ENCODE data around the gene CAMK2A. TPM values are rescaled to one million over a fixed set of nuclear protein-coding genes. Genes with fewer than 3 reads are reported as not detected.

The CAMK2A gene
- total and polyA plus RNA-seq, 2 experiments from 2014 or later, result 1.2 to 2.6 TPM

DNA sequence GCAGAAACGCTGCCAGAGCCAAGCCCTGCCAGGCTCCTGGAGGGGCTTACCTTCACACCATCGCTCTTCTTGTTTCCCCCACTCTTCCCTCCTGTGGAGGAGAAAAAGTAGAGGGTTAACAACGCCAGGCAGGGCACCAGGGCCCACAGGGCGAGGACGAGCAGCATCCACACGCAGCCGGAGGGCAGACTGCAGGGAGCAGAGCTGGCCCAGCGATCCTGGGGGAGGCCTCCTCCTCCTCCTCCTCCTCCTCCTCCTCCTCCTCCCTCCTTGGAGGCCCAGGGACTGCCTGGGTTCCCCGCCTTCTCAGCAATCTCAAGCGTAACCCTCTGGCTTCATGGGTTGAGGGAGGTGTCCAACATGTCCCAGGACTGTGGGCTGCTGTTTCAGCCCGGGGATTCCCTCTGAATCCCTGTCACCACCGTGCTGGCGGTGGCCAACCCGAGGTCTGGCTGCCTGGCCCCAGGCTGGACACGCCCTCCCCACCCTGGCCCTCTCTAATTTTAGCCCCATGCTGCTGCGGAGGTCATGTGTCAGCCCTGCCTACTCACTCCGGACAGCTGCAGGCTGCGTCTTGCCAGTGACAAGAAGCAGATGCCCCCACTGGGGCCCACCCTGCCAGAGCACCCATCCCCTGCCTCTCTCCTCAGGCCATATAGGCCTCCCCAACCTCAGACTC lies 44.3 kb downstream of the CAMK2A start:
- Histone ChIP-seq H2AFZ (no peak overlapping the region), H3K9me2 (replicated peaks; ENCODE audit: insufficient read depth) (no peaks in the 10 kb centered on the region), H3K4me3 (no peak overlapping the region), H3K36me3 (replicated peaks; ENCODE audit: insufficient read depth, low read depth) (no peaks in the 10 kb centered on the region), H3K79me2 (no peaks in the 10 kb centered on the region), H3K9me3 (ENCODE audit: low read depth) (no peaks in the 10 kb centered on the region), H4K20me1 (ENCODE audit: insufficient read depth, poor library complexity, severe bottlenecking) (no peaks in the 10 kb centered on the region), H3K27me3 (no peaks in the 10 kb centered on the region), H3K27ac (no peak overlapping the region), H3K4me1 (ENCODE audit: insufficient read depth) (peaks cover 18% of the 10 kb centered on the region), H3K4me2 (peak overlapping the region; percentile 49)
- DNase-seq (ENCODE audit: low spot score), result peak; percentile 32
- WGBS (ENCODE audit: low lambda C conversion rate, missing lambda C conversion rate), result 61% methylated on average over 17 of the region's 18 CpGs
- no peak for TF ChIP-seq EZH2phosphoT487 (IDR thresholded peaks at IDR 0.05; ENCODE audit: low read depth, severe bottlenecking, unreplicated experiment)
- TF ChIP-seq EZH2 (IDR thresholded peaks at IDR 0.05; ENCODE audit: borderline replicate concordance), result no peak
- TF ChIP-seq, protein P1, sequence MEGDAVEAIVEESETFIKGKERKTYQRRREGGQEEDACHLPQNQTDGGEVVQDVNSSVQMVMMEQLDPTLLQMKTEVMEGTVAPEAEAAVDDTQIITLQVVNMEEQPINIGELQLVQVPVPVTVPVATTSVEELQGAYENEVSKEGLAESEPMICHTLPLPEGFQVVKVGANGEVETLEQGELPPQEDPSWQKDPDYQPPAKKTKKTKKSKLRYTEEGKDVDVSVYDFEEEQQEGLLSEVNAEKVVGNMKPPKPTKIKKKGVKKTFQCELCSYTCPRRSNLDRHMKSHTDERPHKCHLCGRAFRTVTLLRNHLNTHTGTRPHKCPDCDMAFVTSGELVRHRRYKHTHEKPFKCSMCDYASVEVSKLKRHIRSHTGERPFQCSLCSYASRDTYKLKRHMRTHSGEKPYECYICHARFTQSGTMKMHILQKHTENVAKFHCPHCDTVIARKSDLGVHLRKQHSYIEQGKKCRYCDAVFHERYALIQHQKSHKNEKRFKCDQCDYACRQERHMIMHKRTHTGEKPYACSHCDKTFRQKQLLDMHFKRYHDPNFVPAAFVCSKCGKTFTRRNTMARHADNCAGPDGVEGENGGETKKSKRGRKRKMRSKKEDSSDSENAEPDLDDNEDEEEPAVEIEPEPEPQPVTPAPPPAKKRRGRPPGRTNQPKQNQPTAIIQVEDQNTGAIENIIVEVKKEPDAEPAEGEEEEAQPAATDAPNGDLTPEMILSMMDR (IDR thresholded peaks at IDR 0.05; ENCODE audit: poor library complexity), result no peak

DNA sequence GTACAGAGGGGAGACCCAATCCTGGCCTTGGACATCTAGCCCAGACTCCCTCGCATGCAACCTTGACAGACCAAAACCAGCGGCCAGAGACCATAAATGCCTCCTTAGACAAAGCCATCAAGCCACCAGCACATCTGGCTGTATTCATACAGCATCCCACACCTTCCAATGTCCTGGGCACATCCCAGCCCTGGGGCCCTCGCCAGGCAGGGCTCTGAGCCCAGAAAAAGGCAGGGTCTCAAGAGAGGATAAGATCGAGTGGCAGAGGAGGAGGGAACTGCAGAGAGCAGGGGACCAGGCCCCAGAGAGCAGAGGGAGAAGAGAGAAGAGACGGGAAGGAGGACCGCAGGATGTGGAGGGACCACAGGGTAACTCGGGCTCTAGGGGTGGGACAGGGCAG lies 45.4 kb downstream of the CAMK2A start:
- Histone ChIP-seq H3K27ac (no peak overlapping the region), H3K4me1 (ENCODE audit: insufficient read depth) (peaks cover 18% of the 10 kb centered on the region), H3K79me2 (no peaks in the 10 kb centered on the region), H4K20me1 (ENCODE audit: insufficient read depth, poor library complexity, severe bottlenecking) (no peaks in the 10 kb centered on the region), H3K27me3 (no peaks in the 10 kb centered on the region), H3K4me2 (no peak overlapping the region), H2AFZ (no peak overlapping the region), H3K9me2 (replicated peaks; ENCODE audit: insufficient read depth) (no peaks in the 10 kb centered on the region), H3K9me3 (ENCODE audit: low read depth) (no peaks in the 10 kb centered on the region), H3K36me3 (replicated peaks; ENCODE audit: insufficient read depth, low read depth) (no peaks in the 10 kb centered on the region), H3K4me3 (no peak overlapping the region)
- TF ChIP-seq EZH2 (IDR thresholded peaks at IDR 0.05; ENCODE audit: borderline replicate concordance) (no peak), EZH2phosphoT487 (IDR thresholded peaks at IDR 0.05; ENCODE audit: low read depth, severe bottlenecking, unreplicated experiment) (no peak)
- TF ChIP-seq, protein P1 (IDR thresholded peaks at IDR 0.05; ENCODE audit: poor library complexity), result no peak
- WGBS (ENCODE audit: low lambda C conversion rate, missing lambda C conversion rate), result 76% methylated on average over 7 of the region's 7 CpGs
- no peak for DNase-seq (ENCODE audit: low spot score)

DNA sequence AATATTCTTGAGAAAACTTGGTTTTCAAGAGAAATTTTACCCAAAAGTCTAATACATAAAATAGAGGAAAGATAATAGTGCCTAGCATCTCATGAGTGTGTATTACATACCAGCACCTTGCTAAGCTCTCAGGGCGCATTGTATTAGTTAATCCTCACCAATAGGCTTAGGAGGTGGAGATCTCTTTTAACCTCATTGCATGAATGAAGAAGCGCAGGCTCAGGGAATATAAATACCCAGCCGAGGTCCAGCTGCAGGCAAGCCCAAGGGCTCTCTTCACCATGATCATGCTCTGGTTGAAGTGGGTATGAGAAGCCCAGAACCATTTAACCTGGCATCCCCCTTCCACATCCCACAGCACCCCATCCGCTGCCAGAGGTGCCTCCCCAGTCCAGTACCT lies 46.0 kb downstream of the CAMK2A start:
- Histone ChIP-seq H3K27ac (no peak overlapping the region), H3K4me3 (no peak overlapping the region), H3K79me2 (no peaks in the 10 kb centered on the region), H3K9me2 (replicated peaks; ENCODE audit: insufficient read depth) (no peaks in the 10 kb centered on the region), H3K9me3 (ENCODE audit: low read depth) (no peaks in the 10 kb centered on the region), H3K36me3 (replicated peaks; ENCODE audit: insufficient read depth, low read depth) (no peaks in the 10 kb centered on the region), H3K4me2 (no peak overlapping the region), H2AFZ (no peak overlapping the region), H3K4me1 (ENCODE audit: insufficient read depth) (peaks cover 18% of the 10 kb centered on the region), H4K20me1 (ENCODE audit: insufficient read depth, poor library complexity, severe bottlenecking) (no peaks in the 10 kb centered on the region), H3K27me3 (no peaks in the 10 kb centered on the region)
- 87% methylated on average over 4 of the region's 4 CpGs for WGBS (ENCODE audit: low lambda C conversion rate, missing lambda C conversion rate)
- TF ChIP-seq, protein P1 (IDR thresholded peaks at IDR 0.05; ENCODE audit: poor library complexity), result no peak
- no peak for TF ChIP-seq EZH2phosphoT487 (IDR thresholded peaks at IDR 0.05; ENCODE audit: low read depth, severe bottlenecking, unreplicated experiment)
- TF ChIP-seq EZH2 (IDR thresholded peaks at IDR 0.05; ENCODE audit: borderline replicate concordance), result no peak
- no peak for DNase-seq (ENCODE audit: low spot score)
